PFSK-1 (cell line): Measurements from ENCODE around the gene NUDT1.

Experiments used
- FOXP2 ChIP-seq: optimal IDR thresholded peaks from 2 replicates; pipeline ENCODE3; 2011; ENCODE audit warnings: borderline replicate concordance, control low read depth, inconsistent platforms; ENCODE audit not compliant: insufficient read depth; ENCODE audit errors: extremely low read length, extremely low read depth
- POLR2AphosphoS5 ChIP-seq: IDR thresholded peaks from 2 replicates; pipeline ENCODE4 v1.6.1; 2012; ENCODE audit warnings: low read depth, mild to moderate bottlenecking, control low read depth, low read length, moderate library complexity
- REST ChIP-seq, 2 experiments: IDR thresholded peaks; 2 replicates each; pipeline versions ENCODE4 v1.6.1 to v1.8.0; 2011 to 2012; ENCODE audit warnings: low read depth in 2 of 2, low read length in 2 of 2, control low read depth in 1 of 2, inconsistent platforms in 1 of 2, mild to moderate bottlenecking in 1 of 2, moderate library complexity in 1 of 2; ENCODE audit not compliant: insufficient read depth in 1 of 2
- SIN3A ChIP-seq: IDR thresholded peaks from 2 replicates; pipeline ENCODE4 v1.6.1; 2012; ENCODE audit warnings: mild to moderate bottlenecking, low read length, moderate library complexity, borderline replicate concordance; ENCODE audit not compliant: insufficient read depth
- TAF1 ChIP-seq: IDR thresholded peaks from 2 replicates; pipeline ENCODE4 v1.6.1; 2012; ENCODE audit warnings: low read length, control low read depth, borderline replicate concordance; ENCODE audit not compliant: insufficient read depth

The NUDT1 gene

GRCh38 chr7:2219136-2219535 lies 22.9 kb upstream of the NUDT1 start:
- TF ChIP-seq FOXP2 (no peak), POLR2AphosphoS5 (no peak), REST (IDR thresholded peaks at IDR 0.05; ENCODE audit: insufficient read depth in 1 of 2, low read depth in 2 of 2, low read length in 2 of 2) (no peak), SIN3A (no peak), TAF1 (no peak)

DNA sequence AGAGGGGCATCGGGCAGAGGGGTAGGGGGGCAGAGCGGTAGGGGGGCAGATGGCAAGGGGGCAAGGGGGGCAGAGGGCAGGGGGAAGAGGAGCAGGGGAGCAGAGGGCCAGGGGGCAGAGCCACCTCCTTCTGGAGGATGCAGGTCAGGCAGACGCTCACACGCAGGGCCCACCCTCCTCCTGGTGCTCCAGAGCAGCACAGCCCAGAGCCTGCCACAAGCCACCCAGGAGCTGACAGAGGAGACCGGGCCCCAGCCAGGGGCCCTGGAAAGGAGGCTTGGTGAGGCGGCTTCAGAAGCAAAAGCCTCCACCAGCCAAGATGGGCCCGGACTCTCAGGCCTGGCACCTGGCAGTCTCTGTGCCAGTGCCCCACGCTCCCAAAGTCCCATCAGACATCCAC lies 22.4 kb upstream of the NUDT1 start:
- TF ChIP-seq TAF1 (no peak), REST (IDR thresholded peaks at IDR 0.05; ENCODE audit: insufficient read depth in 1 of 2, low read depth in 2 of 2, low read length in 2 of 2) (no peak), SIN3A (no peak), POLR2AphosphoS5 (no peak), FOXP2 (no peak)

- TF ChIP-seq SIN3A: no peak
- no peak for TF ChIP-seq FOXP2
- TF ChIP-seq POLR2AphosphoS5: no peak
- TF ChIP-seq TAF1: no peak
- TF ChIP-seq REST (IDR thresholded peaks at IDR 0.05; ENCODE audit: insufficient read depth in 1 of 2, low read depth in 2 of 2, low read length in 2 of 2): no peak
Observed at GRCh38 chr7:2220030-2220429, 22.0 kb upstream of the NUDT1 start.

- TF ChIP-seq FOXP2 (no peak), SIN3A (no peak), REST (IDR thresholded peaks at IDR 0.05; ENCODE audit: insufficient read depth in 1 of 2, low read depth in 2 of 2, low read length in 2 of 2) (no peak), POLR2AphosphoS5 (no peak), TAF1 (no peak)
Observed at GRCh38 chr7:2220506-2220905, 21.5 kb upstream of the NUDT1 start.

DNA sequence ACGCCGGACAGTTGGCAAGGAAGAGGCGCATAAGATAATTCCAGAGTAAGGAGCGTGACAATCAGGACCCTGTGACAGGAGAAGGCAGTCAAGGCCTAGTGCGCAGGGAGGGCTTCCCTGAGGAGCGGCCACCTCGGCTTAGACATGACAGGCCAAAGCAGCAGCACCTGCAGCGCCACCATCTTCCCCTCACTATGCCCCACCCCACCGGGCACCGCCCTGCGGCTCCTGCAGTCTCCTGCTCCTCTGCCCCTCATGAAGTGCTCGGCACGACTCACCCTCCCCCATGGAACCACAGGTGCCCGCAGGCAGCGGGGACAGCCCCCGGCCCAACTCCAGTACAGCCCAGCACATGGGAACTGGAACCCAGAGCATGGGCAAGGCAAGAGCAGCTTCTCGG lies 21.1 kb upstream of the NUDT1 start:
- TF ChIP-seq TAF1: no peak
- TF ChIP-seq FOXP2: no peak
- TF ChIP-seq SIN3A: no peak
- no peak for TF ChIP-seq REST (IDR thresholded peaks at IDR 0.05; ENCODE audit: insufficient read depth in 1 of 2, low read depth in 2 of 2, low read length in 2 of 2)
- no peak for TF ChIP-seq POLR2AphosphoS5
